Kidney (tissue), 14 donors: ENCODE measurements around the gene GPR107. TPM values are rescaled to one million over a fixed set of nuclear protein-coding genes. Genes with fewer than 3 reads are reported as not detected.

ENCODE experiments used
- DNase-seq, 5 donors: peaks; one replicate each; pipeline ENCODE4 v3.0.0-alpha.2; 2013 to 2020
- FAIRE-seq: peaks from 2 replicates; lab custom pipeline; 2012; peaks lifted over from hg19 to GRCh38; lab: Jason Lieb, UNC
- H3K27ac ChIP-seq, 2 donors: one replicate each; pipeline ENCODE4 v1.7.0; 2013; ENCODE audit warnings: low read depth in 2 of 2, low read length in 2 of 2, inconsistent platforms in 1 of 2
- H3K27me3 ChIP-seq: one replicate; pipeline ENCODE4 v1.7.1; 2013; ENCODE audit warnings: low read length, inconsistent platforms; ENCODE audit not compliant: control insufficient read depth, insufficient read depth
- H3K36me3 ChIP-seq, 3 donors: one replicate each; pipeline versions ENCODE4 v1.7.0 to v1.7.1; 2013; ENCODE audit warnings: low read length in 3 of 3, control low read depth in 1 of 3, inconsistent platforms in 1 of 3; ENCODE audit not compliant: insufficient read depth in 3 of 3, control insufficient read depth in 2 of 3
- H3K4me1 ChIP-seq, 3 donors: one replicate each; pipeline versions ENCODE4 v1.7.0 to v1.7.1; 2013; ENCODE audit warnings: low read length in 3 of 3, inconsistent platforms in 1 of 3, low read depth in 1 of 3; ENCODE audit not compliant: control insufficient read depth in 2 of 3, insufficient read depth in 2 of 3
- H3K4me3 ChIP-seq, 3 donors: one replicate each; pipeline versions ENCODE4 v1.7.0 to v1.8.1; 2013; ENCODE audit warnings: low read length in 3 of 3, control low read depth in 1 of 3, inconsistent platforms in 1 of 3
- H3K9ac ChIP-seq, 3 donors: one replicate each; pipeline versions ENCODE4 v1.7.0 to v1.7.1; 2013; ENCODE audit warnings: low read length in 3 of 3, control low read depth in 1 of 3, inconsistent platforms in 1 of 3
- H3K9me3 ChIP-seq, 3 donors: one replicate each; pipeline versions ENCODE4 v1.7.0 to v1.7.1; 2013; ENCODE audit warnings: low read length in 3 of 3, control low read depth in 1 of 3, inconsistent platforms in 1 of 3; ENCODE audit not compliant: control insufficient read depth in 2 of 3, insufficient read depth in 1 of 3
- CTCF ChIP-seq: IDR thresholded peaks from 3 replicates; pipeline ENCODE4 v1.5.1; 2012; ENCODE audit warnings: mild to moderate bottlenecking, moderate library complexity, borderline replicate concordance; ENCODE audit not compliant: insufficient read depth; ENCODE audit errors: extremely low read depth
- intact Hi-C: fragments of 100-400 bp; cut with DNase I; formaldehyde crosslinking; loops from one replicate; pipeline ENCODE4 v1.11.1; 2022
- polyA plus RNA-seq: library from polyadenylated mRNA; stranded (reverse); fragments of 350-450 nt; fragmentation: Illumina TruSeq; extraction: RNeasy Lipid Tissue Mini Kit (QIAGEN cat#74804); gene quantifications from one replicate; pipeline ENCODE4 v1.2.3, GENCODE V29; 2014; ENCODE audit warnings: low read depth, low replicate concordance; ENCODE audit not compliant: insufficient read depth
- total RNA-seq: library from RNA; stranded (reverse); fragmentation: NEBNext Ultra II Directional; extraction: Animal tissue kit (Norgen Biotek cat#: 25700); gene quantifications from one replicate; pipeline ENCODE4 v1.2.1, GENCODE V29; 2021
- donor health status: control.
- donor health status: control.
- donor health status: control.
- donor health status: control.
- donor health status: control.
- donor health status: DM: yes; HTN: yes; CAD: no.
- donor health status: Normal renal cell carcinoma (clear cell type).

GPR107 gene
- total and polyA plus RNA-seq, 2 donors from 2014 or later, result 18.0 to 45.6 TPM

DNA sequence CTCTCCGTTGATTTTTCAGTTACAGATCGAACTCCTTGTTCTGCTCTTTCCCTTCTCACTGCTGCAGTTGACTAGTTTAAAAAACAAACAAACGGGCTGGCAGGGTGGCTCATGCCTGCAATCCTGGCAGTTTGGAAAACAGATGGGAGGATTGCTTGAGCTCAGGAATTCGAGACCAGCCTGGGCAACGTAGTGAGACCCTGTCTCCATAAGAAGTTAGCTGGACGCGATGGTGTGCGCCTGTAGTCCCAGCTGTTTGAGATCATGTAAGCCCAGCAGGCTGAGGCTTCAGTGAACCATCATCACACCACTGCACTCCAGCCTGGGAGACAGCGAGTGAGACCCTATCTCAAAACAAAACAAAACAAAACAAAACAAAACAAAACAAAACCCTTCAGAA lies 67.1 kb downstream of the GPR107 start:
- DNase-seq (no peak), FAIRE-seq (no peak)
- H3K27me3 ChIP-seq, result no peaks in the 10 kb centered on the region
- intact Hi-C loops, result no loop called here
- no peak overlapping the region for H3K4me3 ChIP-seq
- H3K9ac ChIP-seq, result no peak overlapping the region
- peaks cover 0 to 7% (median 0%) of the 10 kb centered on the region in 3 donors for H3K4me1 ChIP-seq
- no peaks in the 10 kb centered on the region for H3K9me3 ChIP-seq
- H3K27ac ChIP-seq, result no peak overlapping the region
- TF ChIP-seq CTCF, result no peak
- H3K36me3 ChIP-seq, result peaks cover 0 to 5% (median 3%) of the 10 kb centered on the region in 3 donors

DNA sequence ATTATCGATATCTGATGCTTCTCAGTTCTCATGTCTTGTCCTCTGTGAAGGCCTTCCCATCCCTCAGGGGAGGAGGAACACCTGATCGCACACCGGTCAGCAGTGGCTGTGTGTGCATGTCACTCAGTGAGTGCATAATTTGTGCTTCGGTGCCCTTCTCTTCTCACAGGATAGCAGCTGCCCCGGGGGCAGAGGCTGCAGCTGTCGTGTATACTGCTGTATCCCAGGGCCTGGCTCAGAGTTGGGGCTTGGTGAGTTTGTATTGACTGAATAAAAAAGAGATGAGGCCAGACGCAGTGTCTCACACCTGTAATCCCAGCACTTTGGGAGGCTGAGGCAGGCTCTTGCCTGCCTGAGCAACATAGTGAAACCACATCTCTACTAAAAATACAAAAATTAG lies 68.8 kb downstream of the GPR107 start:
- Histone ChIP-seq H3K27ac (no peak overlapping the region), H3K36me3 (peaks cover 0 to 8% (median 0%) of the 10 kb centered on the region in 3 donors), H3K4me1 (peaks cover 0 to 11% (median 8%) of the 10 kb centered on the region in 3 donors), H3K27me3 (no peaks in the 10 kb centered on the region), H3K9ac (no peak overlapping the region), H3K4me3 (no peak overlapping the region), H3K9me3 (no peaks in the 10 kb centered on the region)
- no peak for FAIRE-seq
- TF ChIP-seq CTCF, result no peak
- no peak for DNase-seq
- intact Hi-C loops, result no loop called here

- H3K4me3 ChIP-seq, result no peak overlapping the region
- FAIRE-seq, result no peak
- no peak overlapping the region for H3K9ac ChIP-seq
- H3K36me3 ChIP-seq, result peaks cover 0 to 20% (median 5%) of the 10 kb centered on the region in 3 donors
- intact Hi-C loops, result no loop called here
- peak in 3 of 5 donors; percentile 52 to 67 (median 66) for DNase-seq
- no peaks in the 10 kb centered on the region for H3K9me3 ChIP-seq
- H3K27ac ChIP-seq, result no peak overlapping the region
- H3K27me3 ChIP-seq, result no peaks in the 10 kb centered on the region
- peaks cover 0 to 18% (median 16%) of the 10 kb centered on the region in 3 donors for H3K4me1 ChIP-seq
- TF ChIP-seq CTCF, result no peak
Observed at GRCh38 chr9:130124085-130124860, 70.6 kb downstream of the GPR107 start.
